ENCODE data around the gene ABCA3.

Gene ABCA3

GRCh38 chr16:2350500-2350899, 10.0 kb upstream of the ABCA3 start:
- no peak for DNase-seq

DNA sequence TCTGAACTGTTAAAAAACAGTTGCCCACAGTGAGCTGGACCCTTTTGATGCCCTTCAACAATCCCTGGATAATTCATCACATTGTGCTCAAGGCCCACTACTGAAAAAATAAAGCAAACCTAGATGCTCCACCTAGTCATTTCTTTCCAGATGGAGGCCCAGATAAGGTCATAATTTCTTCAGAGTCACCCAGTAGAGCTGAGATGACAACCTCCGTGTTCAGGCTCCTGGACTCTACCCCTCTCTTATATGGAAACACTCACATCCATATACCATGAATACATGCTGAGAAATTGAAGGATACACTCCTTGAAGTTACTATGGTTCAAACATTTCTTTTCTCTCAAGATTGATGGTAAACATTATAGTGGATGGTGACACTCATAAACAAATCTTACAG, 2.7 kb upstream of the ABCA3 start:
- no peak for DNase-seq

DNA sequence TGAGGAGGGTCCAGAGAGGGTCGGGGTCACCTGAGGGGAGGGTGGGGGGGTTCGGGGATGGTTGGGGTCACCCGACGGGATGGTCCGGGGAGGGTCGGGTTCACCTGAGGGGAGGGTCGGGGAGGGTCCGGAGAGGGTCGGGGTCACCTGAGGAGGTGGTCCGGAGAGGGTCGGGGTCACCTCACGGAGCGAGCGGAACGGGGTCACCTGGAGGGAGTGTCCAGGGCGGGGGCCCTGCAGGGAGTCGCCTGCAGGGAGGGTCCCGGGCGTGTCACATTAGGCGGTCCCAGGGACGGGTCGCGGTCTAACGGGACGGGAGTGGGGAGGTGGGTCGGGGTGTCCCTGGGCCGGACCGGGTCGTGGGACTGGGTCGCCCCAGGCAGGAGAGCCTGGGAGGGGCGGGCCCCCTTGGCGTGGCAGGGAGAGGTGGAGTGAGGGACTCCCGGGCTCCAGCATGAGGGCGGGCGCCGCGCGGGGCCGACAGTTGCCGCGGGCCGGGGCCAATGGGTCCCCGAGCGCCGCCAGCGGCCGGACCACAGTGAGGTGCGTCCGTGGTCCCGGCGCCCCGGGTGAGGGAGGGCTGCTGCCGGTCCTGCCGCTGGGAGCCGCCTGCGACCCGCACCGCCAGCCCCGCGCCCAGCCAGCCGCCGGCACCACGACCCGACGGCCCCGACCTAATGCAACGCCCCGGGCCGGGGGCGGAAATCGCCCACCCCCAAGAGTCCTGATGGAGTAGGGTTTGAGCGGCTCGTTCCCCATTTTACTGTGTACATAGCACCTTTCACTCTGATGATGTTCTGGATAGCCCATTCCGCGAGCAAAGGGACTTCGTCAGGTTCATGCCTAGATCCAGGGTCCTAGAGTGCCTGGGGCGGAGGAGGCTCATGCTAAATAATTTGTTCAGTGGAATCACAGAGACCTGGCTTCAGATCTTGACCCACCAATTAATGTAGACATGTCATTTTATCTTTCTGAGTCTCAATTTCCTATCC, 1.2 kb upstream of the ABCA3 start:
- peak in 1 of 3 experiments; percentile 23 for DNase-seq

DNA sequence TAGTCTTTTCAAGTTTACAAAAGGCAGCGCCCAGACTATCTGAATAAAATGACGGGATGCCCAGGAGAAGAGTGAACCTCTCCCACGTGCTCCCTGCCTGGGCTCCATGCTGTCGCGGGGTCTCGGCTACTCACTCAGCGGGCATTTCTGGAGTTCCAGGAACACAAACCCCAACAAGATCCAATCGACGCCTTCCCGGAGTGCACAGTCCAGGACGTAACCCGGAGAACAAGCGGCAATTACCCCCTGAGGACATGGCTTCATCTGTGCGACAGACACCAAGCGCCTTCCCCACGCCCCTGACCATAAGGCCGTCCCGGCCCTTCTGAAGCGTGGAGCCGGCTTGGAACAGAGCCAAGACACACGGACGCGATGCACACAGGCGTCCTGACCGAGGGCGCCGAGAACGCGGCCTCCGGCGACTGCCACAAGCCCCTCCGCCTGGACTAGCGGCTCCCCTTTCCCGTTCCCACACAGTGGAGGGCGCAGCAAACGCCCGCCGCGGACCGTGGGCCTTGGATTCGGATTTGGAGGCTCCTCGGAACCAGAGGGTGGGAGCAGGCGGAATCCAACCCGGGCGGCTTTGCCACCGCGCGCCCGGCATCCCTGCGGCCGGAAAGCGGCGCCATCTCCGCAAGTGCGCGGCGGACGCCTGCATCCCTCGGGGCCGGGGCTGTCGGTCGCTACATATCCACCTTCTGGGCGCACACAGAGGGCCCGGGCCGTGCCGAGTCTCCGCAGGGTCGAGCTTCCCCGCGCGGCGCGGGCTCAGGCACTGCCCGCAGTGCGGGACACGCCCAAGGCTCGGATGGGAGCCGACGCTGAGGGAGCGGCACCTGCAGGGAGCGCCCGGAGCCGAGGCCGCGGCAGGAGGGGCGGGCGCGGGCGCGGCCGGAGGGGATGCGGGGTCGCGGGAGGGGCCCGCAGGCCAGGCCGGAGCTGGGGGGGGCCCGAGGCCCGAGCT, 725 bp downstream of the ABCA3 start:
- peak; percentile 72 to 84 (median 82) for DNase-seq

DNA sequence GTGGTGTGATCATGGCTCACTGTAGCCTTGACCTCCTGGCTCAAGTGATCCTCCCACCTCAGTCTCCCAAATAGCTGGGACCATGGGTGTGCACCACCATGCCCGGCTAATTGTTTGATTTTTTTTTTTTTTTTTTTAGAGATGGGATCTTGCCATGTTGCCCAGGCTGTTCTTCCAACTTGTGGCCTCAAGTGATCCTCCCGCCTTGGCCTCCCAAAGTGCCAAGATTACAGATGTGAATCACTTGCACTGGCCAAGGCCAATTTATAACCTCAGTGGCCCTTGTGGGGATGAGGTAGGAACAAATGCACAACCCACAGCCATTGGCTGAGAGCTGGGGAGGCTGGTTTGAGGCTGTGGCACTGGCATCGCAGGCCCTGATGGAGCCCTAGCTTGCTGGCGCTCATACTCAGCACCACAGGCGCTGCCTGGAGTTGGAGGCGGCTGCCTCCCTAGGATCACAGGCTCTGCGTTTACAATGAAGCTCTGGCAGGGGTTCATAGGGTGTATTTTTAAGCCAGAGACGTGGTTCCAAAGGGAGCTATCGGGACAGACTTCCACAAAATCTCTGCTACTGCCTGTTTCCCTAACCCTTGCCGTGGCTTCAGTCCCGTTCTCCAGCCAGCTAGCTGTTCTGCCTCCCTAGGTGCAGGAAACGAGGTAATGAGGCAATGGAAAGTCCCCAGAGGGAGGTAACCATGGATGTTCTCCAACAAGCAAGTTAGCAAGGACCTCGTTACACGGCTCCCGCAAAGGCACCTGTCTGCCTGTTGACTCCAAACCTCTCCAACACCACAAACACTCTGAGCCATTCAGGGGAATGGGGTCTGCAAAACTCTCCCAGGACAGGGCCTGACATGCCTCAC, 2.9 kb downstream of the ABCA3 start:
- peak in 2 of 3 experiments; percentile 24 for DNase-seq

DNA sequence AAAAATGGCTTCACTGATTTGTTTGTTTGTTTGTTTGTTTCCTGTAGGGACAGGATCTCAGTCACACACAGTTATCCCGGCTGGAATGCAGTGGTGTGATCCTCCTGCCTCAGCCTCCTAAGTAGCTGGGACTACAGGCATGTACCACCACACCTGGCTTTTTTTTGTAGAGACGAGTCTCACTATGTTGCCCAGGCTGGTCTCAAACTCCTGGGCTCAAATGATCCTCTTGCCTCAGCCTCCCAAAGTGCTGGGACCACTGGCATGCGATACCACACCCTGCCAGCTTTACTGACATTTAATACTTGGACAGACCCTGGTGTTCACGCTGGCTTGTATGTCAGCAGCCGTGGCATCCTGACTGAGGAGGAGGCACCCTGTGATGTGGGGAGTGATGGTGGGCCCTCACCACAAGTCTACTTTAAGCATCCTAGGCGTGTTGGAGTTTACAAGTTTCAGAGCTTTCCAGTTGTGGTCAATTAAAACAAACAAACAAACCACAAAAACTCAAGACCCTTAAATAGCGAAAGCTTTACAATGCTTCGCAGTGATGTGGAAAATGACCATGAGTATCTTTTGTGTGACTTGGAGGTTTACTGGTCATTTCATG, 5.1 kb downstream of the ABCA3 start:
- no peak for DNase-seq

- DNase-seq, result no peak
Observed at GRCh38 chr16:2333772-2334379, 6.7 kb downstream of the ABCA3 start.

GRCh38 chr16:2333231-2333630, 7.3 kb downstream of the ABCA3 start:
- DNase-seq, result no peak

- no peak for DNase-seq
Observed at GRCh38 chr16:2331931-2332267, 8.6 kb downstream of the ABCA3 start.

DNA sequence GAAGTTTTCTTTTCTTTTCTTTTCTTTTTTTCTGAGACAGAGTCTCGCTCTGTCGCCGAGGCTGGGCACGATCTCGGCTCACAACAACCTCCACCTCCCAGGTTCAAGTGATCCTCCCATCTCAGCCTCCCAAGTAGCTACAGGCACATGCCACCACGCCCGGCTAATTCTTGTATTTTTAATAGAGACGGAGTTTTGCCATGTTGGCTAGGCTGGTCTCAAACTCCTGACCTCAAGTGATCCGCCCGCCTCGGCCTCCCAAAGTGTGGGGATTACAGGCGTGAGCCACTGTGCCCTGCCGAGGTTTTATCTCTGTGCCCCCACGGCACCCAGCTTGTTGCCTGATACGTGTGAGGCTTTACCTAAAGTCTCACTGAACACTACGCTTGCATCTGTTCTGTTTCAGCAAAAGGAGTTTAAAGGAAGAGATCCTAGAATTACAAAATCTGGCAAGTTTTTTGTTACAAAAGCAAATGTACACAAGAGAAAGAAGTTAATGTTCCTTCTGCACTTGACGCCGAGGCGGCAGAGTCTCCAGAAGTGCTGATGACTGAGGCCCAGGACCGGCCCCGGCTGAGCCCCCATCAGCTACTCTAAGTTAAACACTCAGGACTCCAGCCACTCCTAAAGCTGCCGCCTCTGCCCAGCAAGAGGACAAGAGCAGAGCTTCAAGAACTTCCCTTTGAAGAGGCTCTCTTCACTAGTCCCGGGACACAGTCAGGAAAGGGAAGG, 9.2 kb downstream of the ABCA3 start:
- DNase-seq, result no peak

DNA sequence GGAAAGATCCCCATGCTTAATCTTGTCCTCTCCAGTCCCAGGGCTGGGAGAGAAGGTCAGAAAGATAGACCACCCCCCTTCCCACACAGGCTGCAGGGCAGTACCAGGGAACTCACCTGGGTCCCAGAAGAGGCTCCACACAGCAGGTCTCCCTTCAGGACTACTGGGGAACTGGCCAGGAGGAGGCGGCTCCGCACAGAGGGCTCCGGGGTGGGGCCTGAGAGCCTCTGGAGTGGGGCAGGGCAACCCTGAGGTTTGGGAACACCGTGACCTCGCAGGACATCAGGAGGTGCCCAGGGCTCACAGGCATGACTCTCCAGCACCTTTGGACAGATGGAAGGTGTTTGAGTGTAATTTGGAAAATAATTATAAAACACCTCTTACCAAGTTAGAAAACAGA, 11.0 kb downstream of the ABCA3 start:
- no peak for DNase-seq

GRCh38 chr16:2328428-2328827, 12.1 kb downstream of the ABCA3 start:
- peak in 1 of 3 experiments; percentile 83 for DNase-seq

DNA sequence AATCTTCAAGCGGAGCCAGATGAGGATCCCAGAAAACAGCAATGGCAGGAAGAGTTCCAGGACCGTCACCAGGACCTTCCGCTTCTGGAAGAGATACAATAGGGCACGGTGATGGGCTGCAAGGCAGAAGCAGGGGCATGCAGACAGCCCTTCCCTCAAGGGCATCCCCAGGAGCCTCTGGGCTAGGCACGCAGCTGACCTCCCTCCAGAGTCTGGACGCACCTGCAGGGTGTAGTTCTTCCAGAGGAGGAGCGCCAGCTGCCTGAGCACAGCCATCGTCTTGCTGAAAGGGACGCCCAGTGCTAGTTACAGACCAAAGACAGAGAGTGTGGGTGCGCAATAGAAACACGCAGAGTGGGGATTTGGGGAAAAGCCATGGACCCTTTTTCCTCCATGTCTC, 14.3 kb downstream of the ABCA3 start:
- DNase-seq, result no peak

- DNase-seq, result no peak
Observed at GRCh38 chr16:2325791-2326190, 14.7 kb downstream of the ABCA3 start.

- DNase-seq, result no peak
Observed at GRCh38 chr16:2325181-2325580, 15.3 kb downstream of the ABCA3 start.

DNA sequence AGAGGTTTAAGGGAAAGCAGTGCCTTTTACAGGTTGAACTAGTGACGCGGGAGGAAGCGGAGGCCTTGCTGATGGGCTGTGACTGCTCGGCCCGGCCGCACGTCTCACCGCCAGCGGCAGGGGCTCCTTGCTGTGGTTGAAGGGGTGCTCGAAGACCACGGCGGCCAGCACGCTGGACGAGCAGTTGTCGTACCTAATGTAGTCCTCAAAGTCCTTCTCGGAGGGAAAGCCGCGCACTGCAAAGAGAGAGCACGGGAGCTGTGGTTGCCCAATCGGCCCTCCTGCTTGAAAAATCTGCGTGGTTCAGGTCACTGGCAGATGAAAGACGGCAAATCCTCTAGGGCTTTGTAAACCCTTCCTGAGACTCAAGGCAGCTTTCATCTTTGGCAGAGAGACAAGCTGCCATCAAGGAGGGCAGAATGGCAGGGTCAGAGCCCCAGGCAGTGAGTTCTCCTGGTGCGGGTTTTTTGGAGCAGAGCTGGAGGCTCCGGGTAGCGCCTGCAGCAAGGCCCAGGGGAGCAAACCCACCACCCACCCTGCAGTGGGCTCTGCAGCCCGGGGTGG, 16.1 kb downstream of the ABCA3 start:
- DNase-seq, result no peak

DNA sequence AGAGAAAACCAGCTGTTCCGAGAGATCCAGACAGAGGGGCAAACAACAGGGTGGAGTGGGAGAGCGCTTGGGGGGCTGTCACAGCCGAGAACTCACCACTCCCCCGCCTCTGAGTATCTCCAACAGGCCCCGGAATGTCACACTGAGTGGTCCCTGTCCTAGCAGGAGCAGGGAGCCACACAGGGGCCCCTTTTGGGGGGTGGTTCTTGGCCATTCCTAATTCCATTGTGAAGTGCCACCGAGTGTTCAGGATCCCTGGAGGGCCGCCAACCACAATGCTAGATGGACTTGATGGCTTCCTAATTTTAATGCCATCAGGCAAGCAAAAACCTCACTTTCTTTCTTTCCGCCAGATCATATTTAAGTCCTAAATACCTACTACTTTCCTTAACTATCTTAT, 16.8 kb downstream of the ABCA3 start:
- DNase-seq, result no peak

DNA sequence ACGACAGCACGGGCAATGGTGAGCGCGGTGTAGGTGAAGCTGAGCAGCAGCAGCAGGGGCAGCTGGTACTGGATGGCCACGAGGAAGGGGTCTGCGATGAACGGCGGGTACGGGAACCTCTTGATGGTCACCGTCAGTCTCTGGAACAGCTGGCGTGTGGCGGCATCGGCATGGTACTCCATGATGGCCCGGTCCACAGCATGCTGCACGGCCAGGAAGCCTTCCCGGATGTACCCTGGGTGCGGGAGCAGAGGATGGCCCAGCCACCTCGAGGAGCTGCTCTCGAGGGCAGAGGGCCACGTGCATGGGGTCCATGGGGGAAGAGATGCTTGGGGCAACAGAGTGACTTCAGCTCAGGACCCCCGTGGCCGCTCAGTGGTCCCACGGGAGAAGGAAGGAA, 20.9 kb downstream of the ABCA3 start:
- DNase-seq, result no peak

DNA sequence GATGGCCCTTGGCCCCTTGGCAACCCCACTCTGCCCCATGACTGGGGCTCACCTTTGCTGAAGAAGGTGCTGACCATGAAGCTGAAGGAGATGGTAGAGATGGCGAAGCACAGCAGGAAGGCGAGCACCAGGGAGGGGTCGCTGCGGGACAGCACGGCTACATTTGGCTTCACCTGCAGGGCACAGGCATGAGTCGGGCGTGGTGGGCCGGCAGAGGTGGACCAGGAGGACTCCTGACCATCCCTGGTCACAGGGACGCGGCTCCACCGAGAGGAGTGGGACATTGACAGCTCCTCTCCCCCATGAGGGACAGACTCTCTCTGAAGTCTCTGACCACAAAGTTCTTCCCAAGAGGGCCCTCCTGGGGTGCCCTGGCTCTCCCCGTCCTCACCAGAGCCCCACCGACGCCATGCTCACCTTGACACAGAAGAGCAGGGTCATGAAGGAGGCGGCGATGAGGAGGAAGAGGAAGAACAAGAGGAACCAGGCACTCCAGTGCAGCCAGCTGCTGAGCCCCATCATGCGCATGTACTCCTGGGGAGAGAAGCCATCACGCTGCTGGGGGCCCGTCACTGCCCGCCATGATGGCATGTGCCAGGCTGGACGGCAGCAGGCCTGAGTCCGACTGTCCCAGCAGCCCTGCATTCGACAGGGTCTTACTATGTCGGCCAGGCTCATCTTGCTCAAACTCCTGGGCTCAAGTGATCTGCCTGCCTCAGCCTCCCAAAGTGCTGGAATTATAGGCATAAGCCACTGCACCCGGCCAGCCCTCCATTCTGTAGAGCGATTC, 23.1 kb downstream of the ABCA3 start:
- DNase-seq, result no peak

Data from NCI-H1417 (cell line).